IPS-NIHi7 (cell line): Measurements from ENCODE around the gene IL1RAPL1.

Experiments used
- DNase-seq: peaks from one replicate; pipeline ENCODE4 v3.0.0; 2012; ENCODE audit warnings: mixed read lengths; ENCODE audit errors: extremely low spot score

The IL1RAPL1 gene

GRCh38 chrX:29762006-29762405 is 1174.8 kb downstream of the IL1RAPL1 start:
- DNase-seq = no peak

GRCh38 chrX:29775890-29776289 is 1188.6 kb downstream of the IL1RAPL1 start:
- DNase-seq = no peak

- DNase-seq = no peak
Measured at GRCh38 chrX:29787656-29788055, 1200.4 kb downstream of the IL1RAPL1 start.

- DNase-seq = no peak
Measured at GRCh38 chrX:29788991-29789699, 1201.9 kb downstream of the IL1RAPL1 start.

- no peak for DNase-seq
Measured at GRCh38 chrX:29792335-29792734, 1205.1 kb downstream of the IL1RAPL1 start.

- no peak for DNase-seq
Measured at GRCh38 chrX:29797156-29797555, 1209.9 kb downstream of the IL1RAPL1 start.

- DNase-seq = no peak
Measured at GRCh38 chrX:29798469-29798868, 1211.2 kb downstream of the IL1RAPL1 start.

- DNase-seq = no peak
Measured at GRCh38 chrX:29813174-29813573, 1225.9 kb downstream of the IL1RAPL1 start.

- no peak for DNase-seq
Measured at GRCh38 chrX:29824176-29824906, 1237.1 kb downstream of the IL1RAPL1 start.

GRCh38 chrX:29826742-29827141 is 1239.5 kb downstream of the IL1RAPL1 start:
- DNase-seq = no peak

- no peak for DNase-seq
Measured at GRCh38 chrX:29834311-29834710, 1247.1 kb downstream of the IL1RAPL1 start.

- DNase-seq = no peak
Measured at GRCh38 chrX:29834764-29835163, 1247.5 kb downstream of the IL1RAPL1 start.

- DNase-seq = no peak
Measured at GRCh38 chrX:29841750-29842149, 1254.5 kb downstream of the IL1RAPL1 start.

- DNase-seq = no peak
Measured at GRCh38 chrX:29842552-29842951, 1255.3 kb downstream of the IL1RAPL1 start.

GRCh38 chrX:29851857-29852605 is 1264.8 kb downstream of the IL1RAPL1 start:
- DNase-seq = no peak

- DNase-seq = no peak
Measured at GRCh38 chrX:29852767-29853166, 1265.5 kb downstream of the IL1RAPL1 start.

- DNase-seq = no peak
Measured at GRCh38 chrX:29858714-29859113, 1271.5 kb downstream of the IL1RAPL1 start.

GRCh38 chrX:29862126-29862677 is 1275.0 kb downstream of the IL1RAPL1 start:
- DNase-seq = no peak

GRCh38 chrX:29867971-29868370 is 1280.7 kb downstream of the IL1RAPL1 start:
- no peak for DNase-seq

GRCh38 chrX:29869837-29870236 is 1282.6 kb downstream of the IL1RAPL1 start:
- no peak for DNase-seq

- no peak for DNase-seq
Measured at GRCh38 chrX:29870608-29871007, 1283.4 kb downstream of the IL1RAPL1 start.

- no peak for DNase-seq
Measured at GRCh38 chrX:29872831-29873230, 1285.6 kb downstream of the IL1RAPL1 start.
